HG03066 (cell line): ENCODE measurements around the gene THTPA.
"Not testable (repeated sequence)": the region's sequence is repeated elsewhere in the genome, so short reads cannot be mapped to it uniquely, and the experiment has no call there.

Source experiments
- ATAC-seq: cut with Tn5 transposase; IDR thresholded peaks from one replicate; pipeline ENCODE4 v1.9.1; 2021; ENCODE audit warnings: low read depth; ENCODE audit not compliant: unreplicated experiment

Gene THTPA

GRCh38 chr14:23608454-23608853, 52.4 kb downstream of the THTPA start:
- ATAC-seq = no peak

GRCh38 chr14:23609001-23609400, 52.9 kb downstream of the THTPA start:
- ATAC-seq = no peak

- not testable (repeated sequence) for ATAC-seq
Observed at GRCh38 chr14:23609411-23610089, 53.5 kb downstream of the THTPA start.
